Right lobe of liver (tissue), 4 donors: Measurements from ENCODE around the gene NDUFS2.

Experiments
- POLR2A ChIP-seq: fragments of 450-650 bp; IDR thresholded peaks from one replicate; pipeline ENCODE4 v1.6.1; 2017; ENCODE audit warnings: antibody characterized with exemption, mild to moderate bottlenecking
- TF ChIP-seq, protein P1 (sequence below), 4 donors: fragments of 200-600 bp in 3 of 4; fragments of 450-650 bp in 1 of 4; IDR thresholded peaks; one replicate each; pipeline versions ENCODE4 v1.5.1 to v1.8.0; 2016 to 2022; ENCODE audit warnings: antibody characterized with exemption in 4 of 4, mild to moderate bottlenecking in 2 of 4
- donor health status: DM: no; HTN: no; CAD: no.
- donor health status: DM: no; HTN: no; CAD: no.
- donor health status: DM: no; HTN: yes; CAD: no.

DNA sequence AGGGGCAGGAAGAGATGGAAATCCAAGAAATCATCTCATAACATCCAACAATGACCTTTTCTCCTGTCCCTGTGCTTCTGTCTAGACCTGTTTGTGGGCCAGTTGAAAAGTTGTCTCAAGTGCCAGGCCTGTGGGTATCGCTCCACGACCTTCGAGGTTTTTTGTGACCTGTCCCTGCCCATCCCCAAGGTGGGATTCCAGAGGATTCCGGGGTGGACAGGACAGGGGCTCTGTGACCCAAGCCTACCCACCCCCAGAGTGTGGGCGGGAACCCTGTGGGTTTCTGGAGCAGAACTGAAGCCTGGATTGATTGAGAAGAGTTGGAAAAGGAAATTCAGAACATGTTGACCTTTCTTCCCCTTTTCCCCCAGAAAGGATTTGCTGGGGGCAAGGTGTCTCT lies 38.4 kb upstream of the NDUFS2 start:
- TF ChIP-seq, protein P1, sequence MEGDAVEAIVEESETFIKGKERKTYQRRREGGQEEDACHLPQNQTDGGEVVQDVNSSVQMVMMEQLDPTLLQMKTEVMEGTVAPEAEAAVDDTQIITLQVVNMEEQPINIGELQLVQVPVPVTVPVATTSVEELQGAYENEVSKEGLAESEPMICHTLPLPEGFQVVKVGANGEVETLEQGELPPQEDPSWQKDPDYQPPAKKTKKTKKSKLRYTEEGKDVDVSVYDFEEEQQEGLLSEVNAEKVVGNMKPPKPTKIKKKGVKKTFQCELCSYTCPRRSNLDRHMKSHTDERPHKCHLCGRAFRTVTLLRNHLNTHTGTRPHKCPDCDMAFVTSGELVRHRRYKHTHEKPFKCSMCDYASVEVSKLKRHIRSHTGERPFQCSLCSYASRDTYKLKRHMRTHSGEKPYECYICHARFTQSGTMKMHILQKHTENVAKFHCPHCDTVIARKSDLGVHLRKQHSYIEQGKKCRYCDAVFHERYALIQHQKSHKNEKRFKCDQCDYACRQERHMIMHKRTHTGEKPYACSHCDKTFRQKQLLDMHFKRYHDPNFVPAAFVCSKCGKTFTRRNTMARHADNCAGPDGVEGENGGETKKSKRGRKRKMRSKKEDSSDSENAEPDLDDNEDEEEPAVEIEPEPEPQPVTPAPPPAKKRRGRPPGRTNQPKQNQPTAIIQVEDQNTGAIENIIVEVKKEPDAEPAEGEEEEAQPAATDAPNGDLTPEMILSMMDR (IDR thresholded peaks at IDR 0.05) = no peak
- no peak for TF ChIP-seq POLR2A
